ENCODE results near the gene ATP23. TPM values are rescaled to one million over a fixed set of nuclear protein-coding genes. Genes with fewer than 3 reads are reported as not detected.

ATP23 gene
- total RNA-seq, 2 experiments from 2014 or later = 27.5 to 51.3 TPM

- no peaks in the 10 kb centered on the region for H3K9me3 ChIP-seq (ENCODE audit: low read length)
- H3K9me2 ChIP-seq (ENCODE audit: insufficient read depth, low read length) = no peaks in the 10 kb centered on the region
- H3K4me1 ChIP-seq (ENCODE audit: insufficient read depth, low read length, poor library complexity, severe bottlenecking) = peaks cover 8% of the 10 kb centered on the region
- intact Hi-C loops (cut with micrococcal nuclease; ENCODE audit: unreplicated experiment) = loop anchor here (5.0 kb wide), 1 partner anchor 125 kb away; the partner anchor contains the start of gene TSFM
- no peak overlapping the region for H3K4me3 ChIP-seq (ENCODE audit: low read depth, low read length, poor library complexity, severe bottlenecking)
- no peak for DNase-seq (ENCODE audit: low spot score)
- POLR2A ChIA-PET = interaction anchor here (0.6 to 1.0 kb wide), 3 partner anchors 28 to 70 kb away, joined by 3 to 4 read pairs (median 3); no protein-coding TSS in a partner anchor
- no TSS peak for BruUV-seq (replicated peaks)
- H4K20me1 ChIP-seq (ENCODE audit: insufficient read depth, low read length) = no peaks in the 10 kb centered on the region
- no peak overlapping the region for H3K4me2 ChIP-seq (ENCODE audit: low read length)
- no peak overlapping the region for H3K27ac ChIP-seq (ENCODE audit: low read depth, low read length, poor library complexity, severe bottlenecking)
- H3K36me3 ChIP-seq (ENCODE audit: insufficient read depth, low read length) = no peaks in the 10 kb centered on the region
- TF ChIP-seq, protein P1, sequence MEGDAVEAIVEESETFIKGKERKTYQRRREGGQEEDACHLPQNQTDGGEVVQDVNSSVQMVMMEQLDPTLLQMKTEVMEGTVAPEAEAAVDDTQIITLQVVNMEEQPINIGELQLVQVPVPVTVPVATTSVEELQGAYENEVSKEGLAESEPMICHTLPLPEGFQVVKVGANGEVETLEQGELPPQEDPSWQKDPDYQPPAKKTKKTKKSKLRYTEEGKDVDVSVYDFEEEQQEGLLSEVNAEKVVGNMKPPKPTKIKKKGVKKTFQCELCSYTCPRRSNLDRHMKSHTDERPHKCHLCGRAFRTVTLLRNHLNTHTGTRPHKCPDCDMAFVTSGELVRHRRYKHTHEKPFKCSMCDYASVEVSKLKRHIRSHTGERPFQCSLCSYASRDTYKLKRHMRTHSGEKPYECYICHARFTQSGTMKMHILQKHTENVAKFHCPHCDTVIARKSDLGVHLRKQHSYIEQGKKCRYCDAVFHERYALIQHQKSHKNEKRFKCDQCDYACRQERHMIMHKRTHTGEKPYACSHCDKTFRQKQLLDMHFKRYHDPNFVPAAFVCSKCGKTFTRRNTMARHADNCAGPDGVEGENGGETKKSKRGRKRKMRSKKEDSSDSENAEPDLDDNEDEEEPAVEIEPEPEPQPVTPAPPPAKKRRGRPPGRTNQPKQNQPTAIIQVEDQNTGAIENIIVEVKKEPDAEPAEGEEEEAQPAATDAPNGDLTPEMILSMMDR (conservative IDR thresholded peaks at IDR 0.05; ENCODE audit: low read length) = no peak
- no peak for TF ChIP-seq EZH2phosphoT487 (IDR thresholded peaks at IDR 0.05; ENCODE audit: borderline replicate concordance, low read depth, low read length)
- CTCF ChIA-PET (ENCODE audit: unreplicated experiment) = no interaction called here
- no peak overlapping the region for H2AFZ ChIP-seq (ENCODE audit: low read length)
- no peaks in the 10 kb centered on the region for H3K79me2 ChIP-seq (ENCODE audit: insufficient read depth, low read depth, low read length)
Observed at GRCh38 chr12:57906821-57907220, 34.5 kb upstream of the ATP23 start.

DNA sequence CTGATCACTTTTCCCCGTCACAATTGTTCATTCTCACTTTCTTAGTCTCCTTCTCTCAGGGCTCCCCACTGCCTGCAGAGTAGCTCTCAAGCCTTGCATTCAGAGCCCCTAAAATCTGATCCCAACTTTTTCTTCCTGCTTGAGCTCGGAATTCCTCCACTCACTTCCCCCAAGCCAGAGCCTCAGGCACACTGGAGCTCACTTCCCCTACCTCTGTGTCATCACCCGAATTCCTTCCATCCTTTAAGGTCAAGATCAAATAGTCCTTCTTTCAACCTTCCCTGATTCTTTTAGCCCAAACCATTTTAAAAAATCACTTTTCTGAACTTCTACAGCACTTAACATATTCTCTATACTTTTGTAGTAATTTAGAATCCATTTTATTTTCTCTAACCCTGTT lies 34.1 kb upstream of the ATP23 start:
- TF ChIP-seq, protein P1 (conservative IDR thresholded peaks at IDR 0.05; ENCODE audit: low read length) = no peak
- no peak for TF ChIP-seq EZH2phosphoT487 (IDR thresholded peaks at IDR 0.05; ENCODE audit: borderline replicate concordance, low read depth, low read length)
- H3K4me2 ChIP-seq (ENCODE audit: low read length) = no peak overlapping the region
- H4K20me1 ChIP-seq (ENCODE audit: insufficient read depth, low read length) = no peaks in the 10 kb centered on the region
- BruUV-seq (replicated peaks) = no TSS peak
- H3K9me2 ChIP-seq (ENCODE audit: insufficient read depth, low read length) = no peaks in the 10 kb centered on the region
- DNase-seq (ENCODE audit: low spot score) = no peak
- intact Hi-C loops (cut with micrococcal nuclease; ENCODE audit: unreplicated experiment) = loop anchor here (5.0 kb wide), 1 partner anchor 125 kb away; the partner anchor contains the start of gene TSFM
- POLR2A ChIA-PET = interaction anchor here (0.6 to 1.0 kb wide), 3 partner anchors 27 to 70 kb away, joined by 3 to 4 read pairs (median 3); no protein-coding TSS in a partner anchor
- no peak overlapping the region for H2AFZ ChIP-seq (ENCODE audit: low read length)
- H3K36me3 ChIP-seq (ENCODE audit: insufficient read depth, low read length) = no peaks in the 10 kb centered on the region
- no peaks in the 10 kb centered on the region for H3K79me2 ChIP-seq (ENCODE audit: insufficient read depth, low read depth, low read length)
- H3K4me3 ChIP-seq (ENCODE audit: low read depth, low read length, poor library complexity, severe bottlenecking) = no peak overlapping the region
- CTCF ChIA-PET (ENCODE audit: unreplicated experiment) = no interaction called here
- no peak overlapping the region for H3K27ac ChIP-seq (ENCODE audit: low read depth, low read length, poor library complexity, severe bottlenecking)
- no peaks in the 10 kb centered on the region for H3K9me3 ChIP-seq (ENCODE audit: low read length)
- H3K4me1 ChIP-seq (ENCODE audit: insufficient read depth, low read length, poor library complexity, severe bottlenecking) = peaks cover 8% of the 10 kb centered on the region

DNA sequence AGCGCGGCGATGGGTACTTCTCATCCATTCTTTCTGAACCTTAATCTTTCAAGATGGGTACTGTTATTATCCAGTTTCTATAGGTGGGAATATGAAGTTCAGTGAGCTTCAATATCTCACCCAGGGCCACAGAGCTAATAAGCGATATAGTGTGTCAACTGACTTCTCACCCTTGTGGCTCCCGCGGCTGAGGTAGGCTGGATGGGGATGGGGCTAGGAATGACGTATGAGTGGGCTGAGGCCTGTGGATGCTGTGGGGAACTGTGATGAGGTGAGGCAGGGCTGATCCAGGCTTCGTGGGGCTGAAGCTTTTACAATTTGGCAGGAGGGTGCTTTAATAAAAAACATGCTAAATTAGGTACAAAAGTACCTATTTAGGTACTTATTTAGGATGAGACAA lies 32.9 kb upstream of the ATP23 start:
- H3K4me3 ChIP-seq (ENCODE audit: low read depth, low read length, poor library complexity, severe bottlenecking) = no peak overlapping the region
- no peaks in the 10 kb centered on the region for H4K20me1 ChIP-seq (ENCODE audit: insufficient read depth, low read length)
- ChIA-PET POLR2A (interaction anchor here (1.7 kb wide), 2 partner anchors 24 to 126 kb away, joined by 3 read pairs; partner anchors contain the start of gene TSFM), CTCF (ENCODE audit: unreplicated experiment) (interaction anchor here (0.5 kb wide), 1 partner anchor 9 kb away, joined by 3 read pairs; no protein-coding TSS in a partner anchor)
- H3K9me3 ChIP-seq (ENCODE audit: low read length) = no peaks in the 10 kb centered on the region
- H3K4me2 ChIP-seq (ENCODE audit: low read length) = no peak overlapping the region
- H3K27ac ChIP-seq (ENCODE audit: low read depth, low read length, poor library complexity, severe bottlenecking) = no peak overlapping the region
- intact Hi-C loops (cut with micrococcal nuclease; ENCODE audit: unreplicated experiment) = loop anchor here (5.0 kb wide), 1 partner anchor 126 kb away; the partner anchor contains the start of gene TSFM
- H3K9me2 ChIP-seq (ENCODE audit: insufficient read depth, low read length) = no peaks in the 10 kb centered on the region
- H2AFZ ChIP-seq (ENCODE audit: low read length) = no peak overlapping the region
- no peak for DNase-seq (ENCODE audit: low spot score)
- no peak for TF ChIP-seq EZH2phosphoT487 (IDR thresholded peaks at IDR 0.05; ENCODE audit: borderline replicate concordance, low read depth, low read length)
- TF ChIP-seq, protein P1 (conservative IDR thresholded peaks at IDR 0.05; ENCODE audit: low read length) = no peak
- BruUV-seq (replicated peaks) = no TSS peak
- H3K4me1 ChIP-seq (ENCODE audit: insufficient read depth, low read length, poor library complexity, severe bottlenecking) = peaks cover 8% of the 10 kb centered on the region
- H3K79me2 ChIP-seq (ENCODE audit: insufficient read depth, low read depth, low read length) = no peaks in the 10 kb centered on the region
- no peaks in the 10 kb centered on the region for H3K36me3 ChIP-seq (ENCODE audit: insufficient read depth, low read length)
